Activated naive CD8-positive, alpha-beta T cell treated with anti-CD3 and anti-CD28 coated beads for 36 hours (primary cell): ENCODE results near the gene DCLRE1A. TPM values are rescaled to one million over a fixed set of nuclear protein-coding genes. Genes with fewer than 3 reads are reported as not detected.

Experiments
- DNase-seq: peaks from one replicate; pipeline ENCODE4 v3.0.0; 2021
- H3K27ac Mint-ChIP-seq: one replicate; pipeline ENCODE4 v1.8.0; 2022; ENCODE audit warnings: mild to moderate bottlenecking, moderate library complexity, mixed read lengths
- H3K27me3 Mint-ChIP-seq: one replicate; pipeline ENCODE4 v1.8.0; 2022; ENCODE audit warnings: mild to moderate bottlenecking, mixed read lengths
- H3K36me3 Mint-ChIP-seq: one replicate; pipeline ENCODE4 v1.8.0; 2021; ENCODE audit warnings: mild to moderate bottlenecking, mixed read lengths
- H3K4me1 Mint-ChIP-seq: one replicate; pipeline ENCODE4 v1.8.0; 2021; ENCODE audit warnings: mixed read lengths
- H3K4me3 Mint-ChIP-seq: one replicate; pipeline ENCODE4 v1.8.0; 2022; ENCODE audit warnings: mild to moderate bottlenecking, moderate library complexity, mixed read lengths
- H3K9me3 Mint-ChIP-seq: one replicate; pipeline ENCODE4 v1.8.0; 2022; ENCODE audit warnings: mixed read lengths
- total RNA-seq, 2 experiments: library from RNA; stranded (reverse); gene quantifications; one replicate each; pipeline ENCODE4 v1.2.3, GENCODE V29; 2021

Gene DCLRE1A
- total RNA-seq, 2 experiments from 2014 or later = 17.4 to 19.0 TPM

- Mint-ChIP-seq H3K4me1 (peaks cover 16% of the 10 kb centered on the region), H3K36me3 (peaks cover 40% of the 10 kb centered on the region), H3K9me3 (peaks cover 7% of the 10 kb centered on the region), H3K27me3 (no peaks in the 10 kb centered on the region), H3K4me3 (no peak overlapping the region), H3K27ac (no peak overlapping the region)
- no peak for DNase-seq
Observed at GRCh38 chr10:113872139-113873030, 18.5 kb upstream of the DCLRE1A start.

GRCh38 chr10:113869789-113870188 is 15.9 kb upstream of the DCLRE1A start:
- H3K9me3 Mint-ChIP-seq = peaks cover 7% of the 10 kb centered on the region
- no peaks in the 10 kb centered on the region for H3K27me3 Mint-ChIP-seq
- H3K36me3 Mint-ChIP-seq = peaks cover 43% of the 10 kb centered on the region
- H3K4me3 Mint-ChIP-seq = no peak overlapping the region
- no peak overlapping the region for H3K27ac Mint-ChIP-seq
- no peak for DNase-seq
- H3K4me1 Mint-ChIP-seq = peaks cover 13% of the 10 kb centered on the region

GRCh38 chr10:113867904-113868303 is 14.0 kb upstream of the DCLRE1A start:
- H3K27me3 Mint-ChIP-seq = no peaks in the 10 kb centered on the region
- peaks cover 11% of the 10 kb centered on the region for H3K9me3 Mint-ChIP-seq
- H3K4me3 Mint-ChIP-seq = no peak overlapping the region
- H3K27ac Mint-ChIP-seq = no peak overlapping the region
- H3K36me3 Mint-ChIP-seq = peaks cover 44% of the 10 kb centered on the region
- peaks cover 13% of the 10 kb centered on the region for H3K4me1 Mint-ChIP-seq
- no peak for DNase-seq

- H3K36me3 Mint-ChIP-seq = peaks cover 40% of the 10 kb centered on the region
- no peak for DNase-seq
- peaks cover 7% of the 10 kb centered on the region for H3K9me3 Mint-ChIP-seq
- H3K27me3 Mint-ChIP-seq = no peaks in the 10 kb centered on the region
- peaks cover 11% of the 10 kb centered on the region for H3K4me1 Mint-ChIP-seq
- H3K27ac Mint-ChIP-seq = no peak overlapping the region
- H3K4me3 Mint-ChIP-seq = no peak overlapping the region
Observed at GRCh38 chr10:113866551-113867394, 12.9 kb upstream of the DCLRE1A start.

GRCh38 chr10:113865901-113866300 is 12.0 kb upstream of the DCLRE1A start:
- no peak overlapping the region for H3K4me3 Mint-ChIP-seq
- DNase-seq = no peak
- H3K27ac Mint-ChIP-seq = no peak overlapping the region
- peaks cover 44% of the 10 kb centered on the region for H3K36me3 Mint-ChIP-seq
- H3K4me1 Mint-ChIP-seq = peaks cover 11% of the 10 kb centered on the region
- peaks cover 5% of the 10 kb centered on the region for H3K9me3 Mint-ChIP-seq
- H3K27me3 Mint-ChIP-seq = no peaks in the 10 kb centered on the region

- Mint-ChIP-seq H3K36me3 (peaks cover 43% of the 10 kb centered on the region), H3K4me1 (peaks cover 22% of the 10 kb centered on the region), H3K9me3 (peaks cover 6% of the 10 kb centered on the region), H3K27ac (no peak overlapping the region), H3K4me3 (no peak overlapping the region), H3K27me3 (no peaks in the 10 kb centered on the region)
- DNase-seq = no peak
Observed at GRCh38 chr10:113859261-113859660, 5.4 kb upstream of the DCLRE1A start.

GRCh38 chr10:113858541-113858940 is 4.7 kb upstream of the DCLRE1A start:
- Mint-ChIP-seq H3K27ac (no peak overlapping the region), H3K4me3 (no peak overlapping the region), H3K9me3 (peaks cover 2% of the 10 kb centered on the region), H3K4me1 (peaks cover 22% of the 10 kb centered on the region), H3K27me3 (no peaks in the 10 kb centered on the region), H3K36me3 (peaks cover 42% of the 10 kb centered on the region)
- no peak for DNase-seq

- no peak for DNase-seq
- Mint-ChIP-seq H3K27ac (no peak overlapping the region), H3K4me3 (no peak overlapping the region), H3K27me3 (no peaks in the 10 kb centered on the region), H3K36me3 (peaks cover 43% of the 10 kb centered on the region), H3K4me1 (peaks cover 32% of the 10 kb centered on the region), H3K9me3 (peaks cover 2% of the 10 kb centered on the region)
Observed at GRCh38 chr10:113857210-113857609, 3.3 kb upstream of the DCLRE1A start.

GRCh38 chr10:113856563-113856962 is 2.7 kb upstream of the DCLRE1A start:
- peaks cover 34% of the 10 kb centered on the region for H3K4me1 Mint-ChIP-seq
- no peak overlapping the region for H3K27ac Mint-ChIP-seq
- peaks cover 43% of the 10 kb centered on the region for H3K36me3 Mint-ChIP-seq
- H3K9me3 Mint-ChIP-seq = peaks cover 2% of the 10 kb centered on the region
- H3K27me3 Mint-ChIP-seq = no peaks in the 10 kb centered on the region
- DNase-seq = no peak
- no peak overlapping the region for H3K4me3 Mint-ChIP-seq

GRCh38 chr10:113854761-113855588 is 1.1 kb upstream of the DCLRE1A start:
- H3K27me3 Mint-ChIP-seq = no peaks in the 10 kb centered on the region
- peak overlapping the region; percentile 99 for H3K27ac Mint-ChIP-seq
- no peaks in the 10 kb centered on the region for H3K9me3 Mint-ChIP-seq
- peaks cover 34% of the 10 kb centered on the region for H3K36me3 Mint-ChIP-seq
- peak; percentile 56 for DNase-seq
- peak overlapping the region; percentile 96 for H3K4me3 Mint-ChIP-seq
- peaks cover 39% of the 10 kb centered on the region for H3K4me1 Mint-ChIP-seq

GRCh38 chr10:113853578-113854012 is 287 bp downstream of the DCLRE1A start:
- Mint-ChIP-seq H3K4me1 (peaks cover 46% of the 10 kb centered on the region), H3K4me3 (peak overlapping the region; percentile 96), H3K36me3 (peaks cover 33% of the 10 kb centered on the region), H3K9me3 (no peaks in the 10 kb centered on the region), H3K27ac (peak overlapping the region; percentile 99), H3K27me3 (no peaks in the 10 kb centered on the region)
- no peak for DNase-seq

- H3K27ac Mint-ChIP-seq = no peak overlapping the region
- H3K36me3 Mint-ChIP-seq = peaks cover 42% of the 10 kb centered on the region
- no peaks in the 10 kb centered on the region for H3K27me3 Mint-ChIP-seq
- H3K4me1 Mint-ChIP-seq = peaks cover 38% of the 10 kb centered on the region
- no peaks in the 10 kb centered on the region for H3K9me3 Mint-ChIP-seq
- peak overlapping the region; percentile 40 for H3K4me3 Mint-ChIP-seq
- DNase-seq = no peak
Observed at GRCh38 chr10:113849946-113850345, 3.9 kb downstream of the DCLRE1A start.

- Mint-ChIP-seq H3K4me1 (peaks cover 38% of the 10 kb centered on the region), H3K36me3 (peaks cover 42% of the 10 kb centered on the region)
Observed at GRCh38 chr10:113849140-113849803, 4.6 kb downstream of the DCLRE1A start.

GRCh38 chr10:113846036-113846435 is 7.8 kb downstream of the DCLRE1A start:
- H3K36me3 Mint-ChIP-seq = peaks cover 36% of the 10 kb centered on the region
- no peak for DNase-seq
- no peaks in the 10 kb centered on the region for H3K9me3 Mint-ChIP-seq
- peaks cover 39% of the 10 kb centered on the region for H3K4me1 Mint-ChIP-seq
- H3K4me3 Mint-ChIP-seq = no peak overlapping the region
- no peak overlapping the region for H3K27ac Mint-ChIP-seq
- no peaks in the 10 kb centered on the region for H3K27me3 Mint-ChIP-seq

More at GRCh38 chr10:113849140-113849803, 4.6 kb downstream of the DCLRE1A start:
- no peaks in the 10 kb centered on the region for H3K27me3 Mint-ChIP-seq
- no peak for DNase-seq
- H3K9me3 Mint-ChIP-seq = no peaks in the 10 kb centered on the region
- H3K27ac Mint-ChIP-seq = no peak overlapping the region
- H3K4me3 Mint-ChIP-seq = no peak overlapping the region
